ENCODE results near the gene CCDC157.
"Not testable (repeated sequence)": the region's sequence is repeated elsewhere in the genome, so short reads cannot be mapped to it uniquely, and the experiment has no call there.

The CCDC157 gene

GRCh38 chr22:30326255-30326705 is 30.5 kb upstream of the CCDC157 start:
- no peak for DNase-seq (ENCODE audit: low spot score)

- DNase-seq (ENCODE audit: low spot score) = peak; percentile 94
These were observed 30.0 kb upstream of the CCDC157 start, which contains the start of gene TBC1D10A for GRCh38 chr22:30326706-30327362. Gene TBC1D10A, minus strand, starts transcription at chr22:30326941. Its CDS starts 60 bp downstream, at chr22:30326881.

- DNase-seq (ENCODE audit: low spot score) = no peak
These were observed 28.9 kb upstream of the CCDC157 start for GRCh38 chr22:30327864-30328345.

GRCh38 chr22:30328466-30329049 is 28.2 kb upstream of the CCDC157 start:
- no peak for DNase-seq (ENCODE audit: low spot score)

GRCh38 chr22:30332551-30332950 is 24.3 kb upstream of the CCDC157 start:
- no peak for DNase-seq (ENCODE audit: low spot score)

GRCh38 chr22:30332994-30333706 is 23.7 kb upstream of the CCDC157 start:
- DNase-seq (ENCODE audit: low spot score) = no peak

GRCh38 chr22:30333707-30334087 is 23.1 kb upstream of the CCDC157 start:
- no peak for DNase-seq (ENCODE audit: low spot score)

- DNase-seq (ENCODE audit: low spot score) = no peak
These were observed 22.2 kb upstream of the CCDC157 start for GRCh38 chr22:30334646-30335045.

GRCh38 chr22:30335236-30335635 is 21.6 kb upstream of the CCDC157 start:
- DNase-seq (ENCODE audit: low spot score) = no peak

- no peak for DNase-seq (ENCODE audit: low spot score)
These were observed 19.9 kb upstream of the CCDC157 start for GRCh38 chr22:30336752-30337460.

- no peak for DNase-seq (ENCODE audit: low spot score)
These were observed 19.4 kb upstream of the CCDC157 start for GRCh38 chr22:30337461-30337778.

- DNase-seq (ENCODE audit: low spot score) = not testable (repeated sequence)
These were observed 18.5 kb upstream of the CCDC157 start for GRCh38 chr22:30338341-30338740.

GRCh38 chr22:30338802-30339201 is 18.0 kb upstream of the CCDC157 start:
- DNase-seq (ENCODE audit: low spot score) = no peak

- no peak for DNase-seq (ENCODE audit: low spot score)
These were observed 15.7 kb upstream of the CCDC157 start for GRCh38 chr22:30340911-30341685.

- DNase-seq (ENCODE audit: low spot score) = no peak
These were observed 12.2 kb upstream of the CCDC157 start for GRCh38 chr22:30344447-30345200.

- DNase-seq (ENCODE audit: low spot score) = peak; percentile 53
These were observed 9.4 kb upstream of the CCDC157 start for GRCh38 chr22:30347255-30347892.

- DNase-seq (ENCODE audit: low spot score) = peak; percentile 47
These were observed 8.4 kb upstream of the CCDC157 start for GRCh38 chr22:30348404-30348803.

- DNase-seq (ENCODE audit: low spot score) = no peak
These were observed 8.0 kb upstream of the CCDC157 start for GRCh38 chr22:30348809-30349208.

- DNase-seq (ENCODE audit: low spot score) = no peak
These were observed 5.6 kb upstream of the CCDC157 start for GRCh38 chr22:30351226-30351625.

- DNase-seq (ENCODE audit: low spot score) = no peak
These were observed 2.2 kb upstream of the CCDC157 start for GRCh38 chr22:30354644-30355043.

- DNase-seq (ENCODE audit: low spot score) = no peak
These were observed 396 bp downstream of the CCDC157 start for GRCh38 chr22:30357236-30357570.
